Motor neuron (in vitro differentiated cells): Measurements from ENCODE around the gene PCLAF. TPM values are rescaled to one million over a fixed set of nuclear protein-coding genes. Genes with fewer than 3 reads are reported as not detected.
"Not testable (repeated sequence)": the region's sequence is repeated elsewhere in the genome, so short reads cannot be mapped to it uniquely, and the experiment has no call there.

ENCODE experiments used
- ATAC-seq, 8 experiments: fragments of 200-7000 bp; cut with Tn5 transposase; replicated peaks in 6 of 8; 2 replicates each; pipeline ENCODE4 v1.8.0; 2021; ENCODE audit warnings: mild to moderate bottlenecking in 8 of 8, moderate library complexity in 8 of 8
- H3K27ac ChIP-seq, 2 donors: fragments of 250-450 bp; sonication (Bioruptor Pico); 2 replicates each; pipeline ENCODE4 v1.9.0; 2021; ENCODE audit warnings: antibody characterized with exemption in 2 of 2, mild to moderate bottlenecking in 2 of 2, moderate library complexity in 1 of 2
- H3K4me1 ChIP-seq, 2 donors: fragments of 250-450 bp; sonication (Bioruptor Pico); replicated peaks in 1 of 2; 2 replicates each; pipeline ENCODE4 v1.6.1; 2021; ENCODE audit warnings: antibody characterized with exemption in 2 of 2, mild to moderate bottlenecking in 2 of 2, moderate library complexity in 1 of 2
- H3K4me3 ChIP-seq, 5 donors: fragments of 250-450 bp; sonication (Bioruptor Pico); 2 replicates each; pipeline ENCODE4 v1.9.0; 2021; ENCODE audit warnings: antibody characterized with exemption in 5 of 5, mild to moderate bottlenecking in 5 of 5, moderate library complexity in 4 of 5
- WGBS, 10 experiments: fragments of 450-650 bp; shearing (Covaris generic); methylation state at CpG; one replicate each; pipeline ENCODE4 v1.0.0; 2022; 5-methylcytosine and 5-hydroxymethylcytosine counted together
- in situ Hi-C, 9 experiments: fragments of 400-800 bp; cut with MboI; loops; one replicate each; pipeline ENCODE4 v1.15.0; 2021; ENCODE audit warnings: low sequenced_read_pairs in 9 of 9, low pct_unique_long_range_greater_than_20kb in 2 of 9; ENCODE audit not compliant: unreplicated experiment in 9 of 9
- total RNA-seq, 8 experiments: library from RNA; unstranded; fragments of 300-600 nt; gene quantifications; 2 replicates each; pipeline versions ENCODE4 v1.2.3 to v1.2.4, GENCODE V29; 2022

Gene PCLAF
- total RNA-seq, 8 experiments from 2014 or later, result 2.4 to 81.1 (median 4.9) TPM; not detected in 1

DNA sequence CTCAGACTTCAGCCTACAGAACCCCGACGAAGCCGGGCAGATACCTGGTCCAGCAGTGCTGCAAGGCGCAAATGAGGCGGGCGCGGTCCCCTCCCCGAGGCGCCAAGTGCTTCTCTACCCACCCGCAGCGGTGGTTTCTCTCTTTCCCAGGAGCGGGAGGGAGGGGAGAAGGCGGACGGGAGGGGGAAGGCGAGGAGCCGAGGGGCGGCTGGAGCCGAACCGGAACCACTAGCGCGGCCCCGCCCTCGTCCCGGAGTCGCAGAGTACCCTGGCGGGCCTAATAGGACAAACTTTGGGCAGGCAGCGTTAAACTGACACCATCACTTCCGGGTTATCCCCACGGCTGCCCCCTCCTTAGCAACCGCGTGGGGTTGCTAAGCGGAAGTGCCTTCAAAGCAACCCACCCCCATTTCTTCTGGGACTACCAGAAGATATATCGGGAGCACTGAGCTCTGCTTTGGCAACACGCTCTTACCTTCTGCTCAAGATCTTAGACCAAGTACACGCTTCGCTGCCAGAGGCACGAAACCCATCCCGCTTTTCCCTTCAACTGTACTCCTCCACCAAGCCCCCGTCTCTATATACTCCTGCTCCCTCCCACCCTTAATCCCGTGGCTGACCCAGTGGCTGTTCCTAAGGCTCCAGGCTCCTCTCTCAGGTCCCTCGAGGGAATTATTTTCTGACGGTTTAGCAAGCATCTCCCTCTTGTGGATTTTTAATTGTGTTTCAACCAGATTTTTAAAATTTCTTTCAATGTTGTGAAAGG, 25.1 kb downstream of the PCLAF start, which contains the start of gene CSNK1G1:
CSNK1G1 (minus strand) TSS at position 230 of the 766 bp plus-strand sequence. CDS start 55,674 bp downstream, outside the sequence.
- Histone ChIP-seq H3K4me3 (peak within 1 kb of the TSS; percentile 45 to 92 (median 64)), H3K4me1 (peaks cover 0 to 7% of the 10 kb centered on the region in 2 donors), H3K27ac (peak within 1 kb of the TSS; percentile 42 to 79)
- in situ Hi-C loops, result loop anchor here in 3 of 9 experiments (10.0 to 25.0 kb wide), 2 partner anchors 141 to 144 kb away; no protein-coding TSS in a partner anchor
- 0 to 7% (median 2%) methylated on average over 3 to 7 of the region's 42 CpGs; no CpG with 5 or more reads in 4 of the 10 experiments for WGBS, 10 experiments
- ATAC-seq, result peak; percentile 95 to 98 (median 97)

- in situ Hi-C loops, result loop anchor here in 3 of 9 experiments (10.0 to 25.0 kb wide), 2 partner anchors 141 to 143 kb away; no protein-coding TSS in a partner anchor
- peak in 7 of 8 experiments; percentile 8 to 40 (median 30) for ATAC-seq
- peaks cover 0 to 7% of the 10 kb centered on the region in 2 donors for H3K4me1 ChIP-seq
- peak overlapping the region; percentile 42 to 79 for H3K27ac ChIP-seq
- 0 to 3% (median 0%) methylated on average over 1 to 9 of the region's 30 CpGs; no CpG with 5 or more reads in 4 of the 10 experiments for WGBS, 10 experiments
- H3K4me3 ChIP-seq, result peak overlapping the region; percentile 45 to 92 (median 64)
Observed at GRCh38 chr15:64355348-64355943, 25.8 kb downstream of the PCLAF start.

DNA sequence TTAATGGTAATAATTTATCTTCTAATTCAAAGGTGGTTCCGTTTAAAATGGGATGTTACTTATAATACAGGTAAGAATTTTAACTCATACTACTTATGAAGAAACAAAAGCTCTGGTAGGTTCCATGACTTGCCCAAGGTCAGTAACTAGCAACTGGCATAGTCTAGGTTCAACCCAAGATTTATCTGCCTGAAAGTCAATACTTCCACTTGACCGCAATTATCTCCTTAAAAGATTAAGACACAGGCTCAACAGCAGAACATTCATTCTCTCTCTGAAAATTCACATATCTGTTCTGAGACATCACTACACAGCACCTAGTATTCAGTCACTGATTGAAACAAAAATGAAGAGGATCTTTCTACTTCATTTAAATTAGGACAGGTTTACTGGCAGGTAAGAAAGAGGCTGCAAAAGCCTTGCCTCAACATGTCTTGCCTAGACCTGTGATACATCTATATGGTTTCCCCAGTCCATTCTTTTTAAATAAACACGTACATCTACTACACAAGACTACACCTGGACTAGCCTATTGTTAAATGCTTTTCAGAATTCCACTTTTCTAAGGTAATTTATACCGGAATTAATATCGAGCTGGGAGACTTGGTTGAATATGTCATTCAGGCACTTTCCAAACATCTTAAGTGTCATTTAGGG, 26.4 kb downstream of the PCLAF start:
- 25 to 65% (median 33%) methylated on average over 2 to 5 of the region's 5 CpGs; no CpG with 5 or more reads in 1 of the 10 experiments for WGBS, 10 experiments
- ATAC-seq, result no peak
- Histone ChIP-seq H3K4me3 (peak overlapping the region; percentile 45 to 92 (median 64)), H3K4me1 (peaks cover 0 to 7% of the 10 kb centered on the region in 2 donors), H3K27ac (peak overlapping the region in 1 of 2 donors; percentile 79)
- in situ Hi-C loops, result loop anchor here in 3 of 9 experiments (10.0 to 25.0 kb wide), 2 partner anchors 140 to 143 kb away; no protein-coding TSS in a partner anchor

DNA sequence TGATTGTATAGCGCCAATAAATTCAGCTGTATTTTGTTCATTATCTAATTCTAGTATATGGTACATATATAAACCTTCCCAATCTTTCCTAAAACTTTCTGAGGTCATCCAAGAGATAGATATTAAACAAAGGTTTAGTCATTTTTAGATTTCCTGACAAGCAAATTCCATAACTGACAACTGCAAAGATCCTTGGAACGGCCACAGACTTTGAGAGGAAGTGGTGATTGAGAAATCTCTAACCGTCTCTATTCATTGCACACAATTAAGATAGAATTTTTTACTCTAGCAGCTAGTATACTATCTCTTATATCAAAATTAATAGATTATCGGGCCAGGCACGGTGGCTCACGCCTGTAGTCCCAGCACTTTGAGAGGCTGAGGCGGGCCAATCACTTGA, 30.0 kb downstream of the PCLAF start:
- H3K4me1 ChIP-seq, result peaks cover 0 to 7% of the 10 kb centered on the region in 2 donors
- H3K4me3 ChIP-seq, result no peak overlapping the region
- in situ Hi-C loops, result loop anchor here in 3 of 9 experiments (10.0 to 25.0 kb wide), 2 partner anchors 136 to 139 kb away; no protein-coding TSS in a partner anchor
- ATAC-seq, result no peak
- no peak overlapping the region for H3K27ac ChIP-seq
- 42 to 100% (median 92%) methylated on average over 1 to 7 of the region's 7 CpGs for WGBS, 10 experiments

- Histone ChIP-seq H3K4me3 (no peak overlapping the region), H3K27ac (no peak overlapping the region), H3K4me1 (peaks cover 6 to 12% of the 10 kb centered on the region in 2 donors)
- in situ Hi-C loops, result no loop called here
- no peak for ATAC-seq
- 83 to 100% (median 100%) methylated on average over 1 to 2 of the region's 2 CpGs; no CpG with 5 or more reads in 3 of the 10 experiments for WGBS, 10 experiments
Observed at GRCh38 chr15:64349375-64349774, 31.9 kb downstream of the PCLAF start.

DNA sequence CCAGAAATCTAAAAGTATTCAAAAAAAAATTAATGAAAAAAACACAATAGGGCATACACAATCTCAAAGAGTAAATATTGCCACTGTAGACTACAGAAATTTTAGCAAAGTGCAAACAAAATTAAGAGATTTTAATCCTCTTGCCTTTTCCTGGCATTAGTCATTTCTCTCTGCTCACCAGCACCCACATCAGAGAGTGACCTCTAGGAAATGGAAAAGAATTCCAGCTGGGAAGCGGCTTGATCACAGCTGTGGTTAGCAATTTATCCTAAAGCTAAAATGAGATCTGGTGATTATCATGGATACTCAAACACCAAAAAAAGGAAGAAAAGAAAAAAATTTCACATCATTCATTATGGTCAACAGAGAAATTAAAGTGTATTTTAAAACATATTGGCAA, 32.8 kb downstream of the PCLAF start:
- H3K4me3 ChIP-seq, result no peak overlapping the region
- 20 to 100% (median 94%) methylated on average over 1 of the region's 1 CpG; no CpG with 5 or more reads in 2 of the 10 experiments for WGBS, 10 experiments

GRCh38 chr15:64346242-64346641, 35.0 kb downstream of the PCLAF start:
- in situ Hi-C loops, H3K27ac ChIP-seq, H3K4me3 ChIP-seq, ATAC-seq: not testable (repeated sequence)
- 68 to 100% (median 93%) methylated on average over 1 to 6 of the region's 6 CpGs; no CpG with 5 or more reads in 1 of the 10 experiments for WGBS, 10 experiments
- peaks cover 6 to 17% of the 10 kb centered on the region in 2 donors for H3K4me1 ChIP-seq

More for the DNA sequence above, 32.8 kb downstream of the PCLAF start:
- Histone ChIP-seq H3K4me1 (peaks cover 6 to 17% of the 10 kb centered on the region in 2 donors), H3K27ac (no peak overlapping the region)
- ATAC-seq, result peak in 1 of 8 experiments; percentile 39
- in situ Hi-C loops, result no loop called here

GRCh38 chr15:64344651-64345294, 36.5 kb downstream of the PCLAF start:
- in situ Hi-C loops, result no loop called here
- peaks cover 6 to 17% of the 10 kb centered on the region in 2 donors for H3K4me1 ChIP-seq
- H3K4me3 ChIP-seq, result no peak overlapping the region
- ATAC-seq, result peak in 6 of 8 experiments; percentile 25 to 84 (median 48)
- no peak overlapping the region for H3K27ac ChIP-seq

DNA sequence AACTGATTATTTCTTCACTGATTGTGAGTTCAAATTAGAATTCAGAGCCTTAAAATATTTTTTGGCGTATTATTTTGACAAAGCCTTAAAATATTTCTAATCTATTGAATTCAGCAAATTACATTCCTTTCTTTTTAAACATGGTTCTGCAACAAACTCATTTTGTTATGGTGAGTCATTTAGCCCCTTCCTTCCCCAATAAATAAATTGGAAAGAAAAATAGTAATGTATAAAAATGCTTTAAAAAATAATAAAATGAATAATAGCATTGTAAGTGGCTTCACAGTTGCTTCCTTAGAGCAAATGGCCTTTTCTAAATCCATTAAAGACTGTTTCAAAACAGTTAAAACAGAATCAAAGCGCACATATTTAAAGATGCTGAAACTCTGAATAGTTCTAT, 37.4 kb downstream of the PCLAF start:
- in situ Hi-C loops, result no loop called here
- WGBS, 10 experiments, result 0 to 100% (median 95%) methylated on average over 1 to 2 of the region's 2 CpGs
- H3K4me3 ChIP-seq, result no peak overlapping the region
- peaks cover 6 to 17% of the 10 kb centered on the region in 2 donors for H3K4me1 ChIP-seq
- no peak for ATAC-seq
- H3K27ac ChIP-seq, result no peak overlapping the region

GRCh38 chr15:64343222-64343621, 38.0 kb downstream of the PCLAF start:
- peaks cover 6 to 17% of the 10 kb centered on the region in 2 donors for H3K4me1 ChIP-seq
- ATAC-seq, result peak in 3 of 8 experiments; percentile 35 to 87 (median 42)
- no peak overlapping the region for H3K4me3 ChIP-seq
- H3K27ac ChIP-seq, result no peak overlapping the region
- in situ Hi-C loops, result no loop called here

- H3K4me3 ChIP-seq, result no peak overlapping the region
- peaks cover 6 to 17% of the 10 kb centered on the region in 2 donors for H3K4me1 ChIP-seq
- ATAC-seq, result no peak
- H3K27ac ChIP-seq, result no peak overlapping the region
- WGBS, 10 experiments, result 75 to 100% (median 99%) methylated on average over 1 to 4 of the region's 4 CpGs
- in situ Hi-C loops, result no loop called here
Observed at GRCh38 chr15:64341961-64342360, 39.3 kb downstream of the PCLAF start.

DNA sequence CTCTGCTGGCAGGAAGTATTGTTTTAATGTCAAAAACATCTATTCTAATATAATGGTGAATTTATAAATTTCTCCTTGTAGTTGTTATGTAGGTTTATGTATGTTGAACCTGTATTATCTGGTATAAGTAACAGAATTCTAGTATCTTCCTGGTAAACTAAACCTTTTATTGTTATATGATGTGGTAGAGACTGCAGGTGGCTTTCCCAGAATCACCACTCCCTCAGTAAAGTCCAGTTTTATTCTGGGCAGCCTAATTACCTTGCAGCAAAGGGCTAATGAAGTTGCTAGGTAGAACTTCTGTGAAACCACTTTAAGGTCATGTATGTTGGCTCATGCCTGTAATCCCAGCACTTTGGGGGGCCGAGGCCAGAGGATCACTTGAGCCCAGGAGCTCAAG, 40.9 kb downstream of the PCLAF start:
- H3K4me3 ChIP-seq, result no peak overlapping the region
- H3K4me1 ChIP-seq, result peaks cover 5 to 17% of the 10 kb centered on the region in 2 donors
- H3K27ac ChIP-seq, result no peak overlapping the region
- WGBS, 10 experiments, result 100% methylated on average over 1 of the region's 1 CpG; no CpG with 5 or more reads in 9 of the 10 experiments
- in situ Hi-C loops, result no loop called here
- ATAC-seq, result no peak
